Fibroblast of lung (primary cell): ENCODE measurements around the gene RTN4IP1.

Source experiments
- CTCF ChIP-seq, 2 donors: IDR thresholded peaks in 1 of 2; conservative IDR thresholded peaks in 1 of 2; 1 replicate in 1 of 2; 2 replicates in 1 of 2; pipeline ENCODE4 v1.5.1; 2011 to 2012; ENCODE audit warnings: low read length in 2 of 2, control low read depth in 1 of 2, inconsistent platforms in 1 of 2, low read depth in 1 of 2, mild to moderate bottlenecking in 1 of 2
- EZH2 ChIP-seq: IDR thresholded peaks from 2 replicates; pipeline ENCODE4 v1.5.1; 2012; ENCODE audit warnings: low read length, control low read depth, mild to moderate bottlenecking; ENCODE audit errors: missing control alignments

- TF ChIP-seq CTCF (conservative IDR thresholded peaks at IDR 0.05 in 1 of 2, IDR thresholded peaks at IDR 0.05 in 1 of 2; ENCODE audit: low read depth in 1 of 2, low read length in 2 of 2) (no peak), EZH2 (no peak)
Observed at GRCh38 chr6:106527117-106527516, 102.2 kb downstream of the RTN4IP1 start.
